Measurements from ENCODE around the gene SLC9A8.
"Not testable (repeated sequence)": the region's sequence is repeated elsewhere in the genome, so short reads cannot be mapped to it uniquely, and the experiment has no call there.

Gene SLC9A8

DNA sequence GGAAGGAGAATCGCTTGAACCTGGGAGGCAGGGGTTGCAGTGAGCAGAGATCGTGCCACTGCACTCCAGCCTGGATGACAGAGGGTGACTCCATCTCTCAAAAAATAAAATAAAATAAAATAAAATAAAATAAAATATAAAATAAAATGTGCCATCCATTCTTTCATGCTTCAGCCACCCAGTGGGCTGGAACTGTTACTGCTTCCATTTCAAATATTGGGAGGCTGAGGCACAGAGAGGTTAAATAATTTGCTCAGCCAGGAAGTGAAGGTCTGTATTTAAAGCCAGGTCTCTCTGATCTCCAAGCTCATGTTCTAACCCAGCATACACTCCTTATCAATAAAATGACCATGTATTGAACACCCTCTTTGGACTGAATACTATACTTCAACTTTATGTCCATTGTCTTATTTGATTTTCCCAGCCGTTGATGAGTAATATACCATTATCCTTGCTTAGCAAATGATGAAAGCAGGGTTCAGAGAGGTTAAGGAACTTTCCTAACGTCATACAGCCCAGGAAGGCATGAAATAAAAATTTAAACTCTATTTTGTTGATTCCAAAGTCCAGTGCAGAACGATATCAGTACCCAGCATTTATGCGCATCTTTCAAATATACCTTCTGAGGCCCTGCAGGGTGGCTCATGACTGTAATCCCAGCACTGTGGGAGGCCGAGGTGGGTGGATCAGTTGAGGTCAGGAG is 25.8 kb upstream of the SLC9A8 start:
- DNase-seq, result no peak

GRCh38 chr20:49787371-49788357 is 25.0 kb upstream of the SLC9A8 start:
- no peak for DNase-seq

DNA sequence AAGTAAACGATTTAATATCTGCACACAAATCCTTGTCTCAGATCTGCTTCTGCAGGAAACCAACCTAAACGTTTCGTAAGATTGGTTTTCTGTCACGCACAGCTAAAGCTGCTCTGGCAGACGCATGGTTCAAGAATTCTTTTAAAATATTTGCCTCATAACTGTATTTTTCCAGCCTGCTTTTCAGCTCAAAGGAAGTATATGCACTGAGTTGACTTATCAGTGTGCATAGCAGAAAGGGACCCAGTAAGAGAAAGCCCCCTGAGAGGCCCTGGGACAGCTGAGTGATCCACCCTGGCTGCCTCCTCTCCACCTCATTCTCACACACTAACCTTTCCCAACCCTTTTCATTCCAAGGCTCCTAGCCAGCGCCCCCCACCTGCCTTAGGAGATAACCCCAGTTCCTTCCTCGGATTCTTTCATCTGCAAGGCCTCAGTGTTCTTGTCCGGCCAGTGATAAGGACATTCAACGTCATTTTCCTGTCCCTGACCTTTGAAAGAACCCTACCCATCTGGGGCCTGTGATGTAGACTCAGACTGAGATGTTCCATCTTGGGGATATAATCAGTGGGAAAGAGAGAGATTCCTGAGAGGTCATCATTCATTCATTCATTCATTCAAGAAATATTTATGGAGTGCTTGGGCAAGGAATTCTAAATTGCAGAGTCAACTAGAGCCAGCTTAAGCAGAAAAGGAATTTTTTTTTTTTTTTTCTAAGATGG is 22.4 kb upstream of the SLC9A8 start:
- no peak for DNase-seq

GRCh38 chr20:49791165-49791564 is 21.5 kb upstream of the SLC9A8 start:
- DNase-seq, result no peak

- no peak for DNase-seq
Observed at GRCh38 chr20:49792006-49792405, 20.6 kb upstream of the SLC9A8 start.

DNA sequence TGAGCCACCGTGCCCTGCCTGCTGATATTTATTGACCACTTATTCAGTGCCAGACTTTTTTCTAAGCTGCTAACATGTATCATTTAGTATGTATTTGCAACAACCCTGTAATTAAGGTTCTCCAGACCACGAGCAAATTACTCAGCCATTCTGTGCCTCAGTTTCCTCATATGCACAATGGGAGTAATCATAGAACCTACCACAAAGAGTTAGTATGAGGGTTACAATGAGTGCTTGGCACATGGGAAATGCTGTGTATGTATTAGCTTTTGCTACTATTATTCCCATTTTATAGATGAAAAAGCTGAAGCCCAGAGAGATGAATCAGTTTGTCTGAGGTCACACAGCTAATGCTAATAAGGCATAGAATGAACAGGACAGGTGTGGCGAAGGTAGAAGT is 20.0 kb upstream of the SLC9A8 start:
- no peak for DNase-seq

DNA sequence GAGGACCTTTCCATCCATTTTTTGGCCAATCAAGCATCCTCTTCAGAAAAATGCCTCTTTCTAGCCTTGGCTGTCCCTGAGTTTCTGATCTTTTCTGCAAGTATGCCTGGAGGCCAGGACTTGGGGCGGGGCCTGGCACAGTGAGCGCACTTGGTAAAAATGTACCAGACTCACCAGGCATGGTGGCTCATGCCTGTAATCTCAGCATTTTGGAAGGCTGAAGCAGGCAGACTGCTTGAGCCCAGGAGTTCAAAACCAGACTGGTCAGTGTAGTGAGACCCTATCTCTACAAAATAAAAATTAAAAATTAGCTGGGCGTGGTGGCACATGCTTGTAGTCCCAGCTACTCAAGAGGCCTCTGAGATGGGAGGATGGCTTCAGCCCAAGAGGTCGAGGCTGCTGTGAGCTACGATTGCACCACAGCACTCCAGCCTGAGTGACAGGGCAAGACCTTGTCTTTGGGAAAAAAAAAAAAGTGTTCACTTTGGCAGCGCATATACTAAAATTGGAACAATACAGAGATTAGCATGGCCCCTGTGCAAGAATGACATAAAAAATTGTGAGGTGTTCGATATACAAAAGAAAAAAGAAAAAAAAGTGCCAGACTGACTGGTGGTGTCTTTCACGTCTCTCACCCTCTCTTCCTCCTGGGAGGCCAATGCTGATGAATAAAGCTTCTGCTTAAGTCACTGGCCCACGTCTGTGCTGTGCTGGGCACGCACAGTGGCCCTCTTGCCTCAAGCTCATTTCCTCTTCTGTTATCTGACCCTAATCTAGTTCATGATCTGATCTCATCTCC is 18.1 kb upstream of the SLC9A8 start:
- no peak for DNase-seq

DNA sequence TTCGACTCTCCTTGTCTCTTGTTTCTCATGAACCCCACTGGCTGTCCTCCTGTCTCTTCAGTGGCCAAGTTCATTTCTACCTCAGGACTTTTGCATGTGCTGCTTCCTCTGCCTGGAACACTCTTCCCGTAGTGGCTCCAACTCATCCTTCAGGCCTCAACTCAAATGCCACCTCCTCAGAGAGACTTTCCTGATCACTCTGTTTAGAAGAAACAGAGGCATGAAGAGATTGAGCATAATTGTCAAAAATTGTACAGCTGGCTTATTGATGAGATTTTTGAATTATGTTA is 17.5 kb upstream of the SLC9A8 start:
- DNase-seq, result no peak

DNA sequence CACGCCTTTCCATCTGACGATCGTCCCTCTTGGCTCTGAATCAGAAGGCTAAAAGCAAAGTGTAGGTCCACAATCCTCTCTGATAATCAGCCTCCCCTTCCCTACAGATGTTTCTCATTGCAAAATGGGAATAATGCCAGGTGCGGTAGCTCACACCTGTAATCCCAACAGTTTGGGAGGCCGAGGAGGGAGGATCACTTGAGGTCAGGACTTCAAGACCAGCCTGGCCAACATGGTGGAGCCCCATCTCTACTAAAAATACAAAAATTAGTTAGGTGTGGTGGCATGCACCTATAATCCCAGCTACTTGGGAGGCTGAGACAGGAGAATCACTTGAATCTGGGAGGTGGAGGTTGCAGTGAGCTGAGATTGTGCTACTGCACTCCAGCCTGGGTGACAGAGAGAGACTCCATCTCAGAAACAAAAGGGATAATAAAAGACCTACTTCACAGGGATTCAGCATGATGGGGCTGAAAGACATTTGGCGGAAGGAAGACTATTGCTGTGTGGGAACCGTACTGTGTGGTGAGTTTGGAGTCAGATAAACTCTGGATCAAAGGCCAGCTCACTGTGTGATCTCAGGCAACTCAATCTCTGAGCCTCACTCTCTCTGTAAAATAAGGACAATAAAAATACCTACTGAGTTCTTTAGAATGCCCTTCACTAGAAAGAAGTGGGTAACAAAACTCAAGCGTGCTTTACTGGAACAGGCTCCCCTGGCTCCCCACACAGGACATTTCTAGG is 15.9 kb upstream of the SLC9A8 start:
- DNase-seq, result no peak

GRCh38 chr20:49797344-49797615 is 15.3 kb upstream of the SLC9A8 start:
- DNase-seq, result no peak

DNA sequence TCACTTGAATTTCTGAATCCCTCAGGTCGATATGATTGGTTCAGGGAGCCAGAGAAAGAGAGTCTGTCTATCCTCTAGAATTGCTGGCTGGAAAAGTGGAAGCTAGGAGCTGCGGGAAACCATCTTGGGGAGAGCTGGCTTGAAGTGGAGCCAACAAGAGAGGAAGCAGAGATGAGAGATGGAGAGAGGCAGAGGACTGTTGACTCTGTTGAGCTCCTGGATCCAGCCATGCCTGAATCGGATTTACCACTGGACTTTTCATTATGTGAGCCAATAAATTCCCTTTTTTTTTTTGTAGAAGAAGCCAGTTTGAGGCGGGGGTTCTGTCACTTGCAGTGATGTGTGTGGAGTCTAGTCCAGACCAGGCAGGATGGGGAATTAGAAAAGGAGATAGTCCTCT is 13.9 kb upstream of the SLC9A8 start:
- no peak for DNase-seq

DNA sequence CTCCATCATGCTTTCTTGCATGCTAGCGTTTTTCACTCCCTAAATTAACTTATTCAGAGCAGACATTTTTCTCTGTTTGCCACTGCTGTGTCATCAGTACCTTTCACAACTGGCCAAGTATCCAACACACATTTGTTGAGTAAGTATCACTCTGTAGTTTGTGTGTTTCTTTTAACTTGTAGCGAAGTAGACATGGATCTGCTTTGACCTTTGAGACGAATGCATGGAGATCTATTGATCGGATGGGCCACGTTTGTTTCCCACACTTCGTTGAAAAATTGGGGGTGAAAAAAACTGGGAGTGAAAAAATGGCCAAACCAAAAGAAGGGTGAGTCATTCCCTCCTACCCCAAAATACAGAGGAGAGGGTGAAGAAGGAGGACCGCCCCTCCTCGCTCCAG is 12.9 kb upstream of the SLC9A8 start:
- DNase-seq, result no peak

DNA sequence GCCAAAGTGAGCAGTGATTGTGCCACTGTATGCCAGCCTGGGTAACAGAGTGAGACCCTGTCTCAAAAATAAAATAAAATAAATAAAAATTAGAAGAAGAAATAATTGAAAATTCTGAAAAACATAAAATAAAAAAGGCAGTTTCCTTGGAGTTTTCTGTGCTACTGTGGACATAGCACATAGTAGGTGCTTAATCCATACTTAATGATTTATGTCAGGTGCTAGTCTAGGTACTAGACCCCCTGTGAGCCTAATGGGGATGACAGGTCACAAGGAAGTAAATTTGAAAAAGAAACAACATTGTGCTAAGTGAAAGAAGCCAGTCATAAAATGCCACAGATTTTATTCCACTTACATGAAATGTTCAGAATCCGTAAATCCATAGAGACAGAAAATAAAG is 9.2 kb upstream of the SLC9A8 start:
- DNase-seq, result no peak

- DNase-seq, result no peak
Observed at GRCh38 chr20:49804364-49804763, 8.3 kb upstream of the SLC9A8 start.

DNA sequence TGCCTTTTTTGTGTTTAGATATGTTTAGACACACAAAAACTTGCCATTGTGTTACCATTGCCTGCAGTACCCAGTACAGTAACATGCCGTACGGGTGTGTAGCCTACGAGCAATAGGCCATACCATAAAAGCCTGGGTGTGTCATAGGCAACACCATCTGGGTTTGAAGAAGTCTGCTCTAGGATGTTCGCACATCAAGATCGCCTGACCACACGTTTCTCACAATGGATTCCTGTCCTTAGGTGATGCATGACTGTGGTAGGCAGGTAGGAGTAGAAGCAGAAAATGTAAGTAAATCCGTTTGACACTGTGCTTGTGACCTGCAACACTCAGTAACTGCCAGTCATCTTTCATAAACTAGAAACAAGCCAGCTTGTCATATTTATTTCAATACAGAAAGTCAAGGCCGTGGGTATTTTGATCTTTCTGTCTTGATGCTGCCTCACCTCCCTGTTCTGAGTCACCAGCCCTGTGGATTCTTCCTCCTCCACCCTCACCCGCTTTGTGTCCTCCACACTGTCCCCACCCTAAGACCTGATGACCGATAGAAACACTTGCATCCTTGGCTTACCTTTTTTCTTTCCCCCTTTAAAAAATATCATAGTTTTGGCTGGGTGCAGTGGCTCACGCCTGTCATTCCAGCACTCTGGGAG is 7.3 kb upstream of the SLC9A8 start:
- not testable (repeated sequence) for DNase-seq

DNA sequence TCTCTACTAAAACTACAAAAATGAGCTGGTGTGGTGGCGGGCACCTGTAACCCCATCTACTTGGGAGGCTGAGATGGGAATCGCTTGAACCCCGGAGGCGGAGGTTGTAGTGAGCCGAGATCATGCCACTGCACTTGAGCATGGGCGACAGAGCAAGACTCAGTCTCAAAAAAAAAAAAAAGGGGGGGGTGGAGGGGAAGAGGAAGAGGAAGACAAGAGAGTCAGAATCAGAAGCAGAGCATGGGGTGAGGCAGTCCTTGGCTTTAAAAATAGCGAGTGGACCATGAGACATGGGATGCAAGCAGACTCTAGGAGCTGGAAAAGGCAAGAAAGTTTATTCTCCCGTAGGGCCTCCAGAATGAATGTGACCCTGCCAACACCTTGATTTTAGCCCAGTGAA is 3.9 kb upstream of the SLC9A8 start:
- no peak for DNase-seq

DNA sequence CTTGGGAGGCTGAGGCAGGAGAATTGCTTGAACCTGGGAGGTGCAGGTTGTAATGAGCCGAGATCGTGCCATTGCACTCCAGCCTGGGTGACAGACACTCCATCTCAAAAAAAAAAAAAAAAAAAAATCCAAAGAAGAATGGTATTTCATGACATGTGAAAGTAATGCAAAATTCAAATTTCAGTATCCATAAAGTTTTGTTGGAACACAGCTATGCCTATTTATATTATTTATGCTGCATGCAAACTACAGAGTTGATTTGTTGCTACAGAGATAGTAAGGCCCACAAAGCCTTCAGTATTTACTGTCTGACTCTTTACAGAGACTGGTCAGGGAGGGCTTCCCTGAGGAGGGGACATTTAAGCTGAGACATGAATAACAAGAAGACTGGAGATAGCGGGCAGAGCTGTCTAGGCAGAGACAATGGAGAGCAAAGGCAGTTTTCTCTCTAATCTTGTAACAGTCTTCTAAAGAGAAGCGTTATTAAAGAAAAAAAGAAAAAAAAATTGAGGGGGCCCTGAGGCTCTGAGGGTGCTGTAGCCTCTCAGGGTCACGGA is 2.7 kb upstream of the SLC9A8 start:
- no peak for DNase-seq

GRCh38 chr20:49810491-49811190 is 2.0 kb upstream of the SLC9A8 start:
- DNase-seq, result no peak

DNA sequence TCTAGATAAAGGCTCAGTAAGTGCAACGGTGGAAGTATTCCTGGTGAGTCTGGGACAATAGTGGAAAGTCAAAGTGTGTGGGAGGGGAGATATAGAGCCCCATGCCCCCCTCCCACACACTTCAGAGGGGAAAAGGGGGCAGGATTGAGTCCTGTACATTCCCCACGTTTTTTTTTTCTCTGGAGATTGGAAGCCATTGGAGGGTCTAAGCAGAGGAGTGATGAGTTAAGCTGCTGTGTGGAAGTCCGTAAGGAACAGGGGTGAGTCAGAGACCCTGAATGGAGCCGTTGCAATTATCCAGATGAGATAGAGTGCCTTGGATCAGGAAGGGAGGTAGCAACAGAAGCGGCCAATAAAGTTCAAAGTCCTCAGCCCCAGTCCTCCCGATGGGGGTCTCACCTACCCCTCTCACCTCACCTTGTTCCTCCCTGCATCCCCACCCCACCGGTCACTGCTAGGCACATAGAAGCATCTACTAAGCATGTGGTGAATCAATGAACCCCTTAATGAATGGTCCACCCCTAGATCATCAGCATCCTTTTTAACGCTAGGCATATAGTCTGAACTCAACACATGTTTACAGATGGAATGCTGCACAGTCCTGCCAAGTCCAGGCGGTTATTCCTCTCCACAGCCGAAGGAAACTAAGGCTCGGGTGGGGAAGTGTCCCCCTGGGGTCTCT is 662 bp upstream of the SLC9A8 start:
- DNase-seq, result no peak

DNA sequence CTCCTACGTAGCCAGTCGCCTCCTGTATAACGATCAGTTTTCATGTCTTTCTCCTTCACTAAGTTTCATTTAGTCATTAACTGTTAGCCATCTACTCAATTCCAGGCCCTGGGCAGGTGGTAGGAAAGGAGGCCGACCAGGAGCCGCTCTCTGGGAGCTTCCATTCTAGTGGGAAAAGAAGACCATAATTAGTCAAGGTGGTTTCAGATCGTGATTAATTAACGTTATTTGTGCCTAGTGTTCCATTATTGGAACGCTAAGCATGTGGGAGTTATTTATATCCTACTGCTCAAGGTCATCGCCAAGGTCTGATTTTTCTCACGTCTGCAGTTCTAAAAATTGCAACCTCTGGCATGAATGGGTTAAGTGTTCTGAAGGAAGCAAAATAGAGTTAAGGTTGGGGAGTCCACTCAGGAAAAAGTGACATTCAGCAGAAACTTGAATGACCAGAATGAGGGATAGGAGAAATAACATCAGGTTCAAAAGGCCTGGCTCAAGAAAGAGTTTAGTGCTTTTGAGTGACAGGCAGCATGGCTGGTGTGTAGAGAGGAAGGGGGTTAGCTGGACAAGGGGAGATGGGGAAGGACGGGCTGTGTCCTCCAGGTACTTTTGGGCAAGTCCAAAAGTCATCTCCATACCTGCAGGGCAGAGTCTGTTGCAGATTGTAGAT is 812 bp downstream of the SLC9A8 start:
- no peak for DNase-seq
